GM23338 (cell line): ENCODE results near the gene CLCF1. TPM values are rescaled to one million over a fixed set of nuclear protein-coding genes. Genes with fewer than 3 reads are reported as not detected.
A peak's percentile ranks its signal among the peaks of the same experiment; 100 is the strongest.

ENCODE experiments used
- ATAC-seq: fragments of 200-7000 bp; cut with Tn5 transposase; 3 replicates; pipeline ENCODE4 v1.9.1; 2020
- DNase-seq: peaks from one replicate; pipeline ENCODE4 v3.0.0-alpha.2; 2015; ENCODE audit warnings: low spot score
- H2AFZ ChIP-seq: fragments of 200-600 bp; sonication (generic); 2 replicates; pipeline ENCODE4 v1.8.0; 2016; ENCODE audit warnings: antibody characterized with exemption, mild to moderate bottlenecking, moderate library complexity
- H3F3A ChIP-seq: fragments of 200-600 bp; sonication (generic); replicated peaks from 2 replicates; pipeline ENCODE4 v1.8.0; 2017; ENCODE audit warnings: antibody characterized with exemption, mixed run types, low read depth
- H3K27ac ChIP-seq: fragments of 200-600 bp; sonication (generic); 2 replicates; pipeline ENCODE4 v1.6.1; 2016; ENCODE audit warnings: low read depth
- H3K27me3 ChIP-seq: fragments of 200-600 bp; sonication (generic); 2 replicates; pipeline ENCODE4 v1.8.0; 2016; ENCODE audit warnings: mild to moderate bottlenecking, mixed run types, moderate library complexity; ENCODE audit not compliant: insufficient read depth
- H3K36me3 ChIP-seq: fragments of 200-600 bp; sonication (generic); 2 replicates; pipeline ENCODE4 v1.8.0; 2016; ENCODE audit warnings: mild to moderate bottlenecking; ENCODE audit not compliant: insufficient read depth
- H3K4me1 ChIP-seq: fragments of 200-600 bp; sonication (generic); 2 replicates; pipeline ENCODE4 v1.8.0; 2016; ENCODE audit warnings: mild to moderate bottlenecking, moderate library complexity; ENCODE audit not compliant: insufficient read depth
- H3K4me2 ChIP-seq: fragments of 200-600 bp; sonication (generic); 2 replicates; pipeline ENCODE4 v1.7.1; 2017; ENCODE audit warnings: mixed run types
- H3K4me3 ChIP-seq: fragments of 200-600 bp; sonication (generic); 2 replicates; pipeline ENCODE4 v1.6.1; 2016; ENCODE audit warnings: mixed run types
- H3K79me2 ChIP-seq: fragments of 200-600 bp; sonication (generic); replicated peaks from 2 replicates; pipeline ENCODE4 v1.8.0; 2017; ENCODE audit warnings: mild to moderate bottlenecking; ENCODE audit not compliant: insufficient read depth
- H3K9me2 ChIP-seq: fragments of 200-600 bp; sonication (generic); 2 replicates; pipeline ENCODE4 v1.8.0; 2017; ENCODE audit not compliant: insufficient read depth
- H4K20me1 ChIP-seq: fragments of 200-600 bp; sonication (generic); replicated peaks from 2 replicates; pipeline ENCODE4 v1.8.0; 2017; ENCODE audit warnings: mild to moderate bottlenecking; ENCODE audit not compliant: insufficient read depth
- H3K27ac Mint-ChIP-seq: 2 replicates; pipeline ENCODE4 v1.8.0; 2020; ENCODE audit warnings: inconsistent platforms, mild to moderate bottlenecking, moderate library complexity, mixed read lengths
- H3K27me3 Mint-ChIP-seq: 3 replicates; pipeline ENCODE4 v1.8.0; 2022; ENCODE audit warnings: low read depth, mild to moderate bottlenecking, moderate library complexity, mixed read lengths, inconsistent platforms; ENCODE audit not compliant: insufficient read depth, poor library complexity
- H3K36me3 Mint-ChIP-seq: 3 replicates; pipeline ENCODE4 v1.8.0; 2021; ENCODE audit warnings: low read depth, mild to moderate bottlenecking, inconsistent platforms, moderate library complexity, mixed read lengths
- H3K4me1 Mint-ChIP-seq: 3 replicates; pipeline ENCODE4 v1.8.0; 2020; ENCODE audit warnings: mild to moderate bottlenecking, inconsistent platforms, mixed read lengths
- H3K4me3 Mint-ChIP-seq: 3 replicates; pipeline ENCODE4 v1.8.0; 2021; ENCODE audit warnings: moderate library complexity, mild to moderate bottlenecking, inconsistent platforms, mixed read lengths
- H3K9me3 Mint-ChIP-seq: 3 replicates; pipeline ENCODE4 v1.8.0; 2020; ENCODE audit warnings: moderate library complexity, mild to moderate bottlenecking, inconsistent platforms, mixed read lengths
- CREB1 ChIP-seq: fragments of 250-450 bp; sonication (Bioruptor Pico); IDR thresholded peaks from 2 replicates; pipeline ENCODE4 v1.5.0; 2020; ENCODE audit warnings: low read depth, mild to moderate bottlenecking, moderate library complexity
- CTCF ChIP-seq, 2 experiments: fragments of 200-600 bp in 1 of 2; sonication (generic) in 1 of 2; conservative IDR thresholded peaks; 2 replicates each; pipeline versions ENCODE4 v1.5.1 to v1.6.1; 2016 to 2017; ENCODE audit warnings: antibody characterized with exemption in 2 of 2, low read depth in 2 of 2, mild to moderate bottlenecking in 2 of 2, moderate library complexity in 1 of 2
- EZH2phosphoT487 ChIP-seq: fragments of 200-600 bp; sonication (generic); IDR thresholded peaks from one replicate; pipeline ENCODE4 v1.8.1; 2018; ENCODE audit warnings: antibody characterized with exemption; ENCODE audit not compliant: unreplicated experiment
- JUNB ChIP-seq: IDR thresholded peaks from one replicate; pipeline ENCODE4 v1.6.1; 2016; ENCODE audit warnings: antibody characterized with exemption; ENCODE audit not compliant: unreplicated experiment
- REST ChIP-seq: IDR thresholded peaks from one replicate; pipeline ENCODE4 v1.6.1; 2018; ENCODE audit warnings: antibody characterized with exemption; ENCODE audit not compliant: unreplicated experiment
- STAT1 ChIP-seq: IDR thresholded peaks from one replicate; pipeline ENCODE4 v1.6.1; 2016; ENCODE audit warnings: antibody characterized with exemption; ENCODE audit not compliant: unreplicated experiment
- polyA plus RNA-seq: library from polyadenylated mRNA; unstranded; fragments of >200 nt; fragmentation: Nextera tagmentation; extraction: Ambion mirVana; gene quantifications from 2 replicates; pipeline ENCODE4 v1.2.1, GENCODE V29; 2016
- total RNA-seq: library from RNA; depleted of rRNA; stranded (reverse); fragments of >200 nt; shearing (Covaris generic); gene quantifications from 2 replicates; pipeline ENCODE4 v1.2.3, GENCODE V29; 2014
- TF ChIP-seq, protein P1 (sequence below): fragments of 250-450 bp; sonication (Bioruptor Pico); IDR thresholded peaks from 2 replicates; pipeline ENCODE4 v1.5.0; 2020; ENCODE audit warnings: mild to moderate bottlenecking, moderate library complexity

CLCF1 gene
- total and polyA plus RNA-seq, 2 experiments from 2014 or later, result 0.32 TPM; not detected in 1

DNA sequence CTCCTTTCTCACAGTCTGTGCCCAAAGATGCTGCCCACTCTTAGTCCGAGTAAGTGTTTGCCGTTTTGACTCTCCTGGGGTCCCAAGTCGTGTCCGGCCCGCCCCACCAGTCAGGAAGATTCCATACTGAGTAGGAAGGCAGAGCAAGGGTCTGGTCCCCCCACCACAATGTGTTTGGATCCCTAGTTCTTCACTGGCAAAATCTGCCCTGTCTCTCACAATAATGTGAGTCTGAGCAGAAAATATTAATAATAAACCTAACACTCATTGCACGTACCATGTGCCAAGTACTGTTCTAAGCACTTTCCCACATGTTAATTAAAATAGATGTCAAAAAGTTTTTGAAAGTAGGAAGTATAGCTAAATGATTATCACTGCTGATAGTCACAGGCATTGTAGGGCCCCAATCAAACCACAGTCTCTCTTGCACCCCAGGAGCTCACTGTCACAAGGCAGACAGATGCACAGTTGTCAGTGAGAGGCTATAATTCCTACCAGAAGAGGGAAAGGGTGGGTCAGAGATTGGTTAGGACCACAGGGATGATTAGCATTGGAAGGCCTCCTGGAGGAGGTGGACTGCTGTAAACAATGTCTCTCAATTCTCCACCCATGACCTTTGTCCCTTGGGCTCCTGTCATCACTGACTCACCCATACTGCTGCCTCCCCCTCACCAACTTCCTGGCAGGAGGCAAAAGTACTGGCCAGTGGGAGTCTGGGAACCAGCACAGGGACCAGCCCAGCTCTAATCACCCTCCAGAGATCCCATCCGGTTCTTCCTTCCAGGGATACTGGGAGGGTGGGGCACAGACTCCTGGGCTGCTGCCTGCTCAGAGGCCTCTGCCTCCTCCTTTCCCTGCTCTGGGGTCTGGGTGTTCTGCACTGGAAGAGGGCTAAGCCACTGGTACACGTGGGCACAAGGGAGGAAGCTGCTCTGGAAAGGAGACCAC is 19.0 kb downstream of the CLCF1 start:
- Mint-ChIP-seq H3K36me3 (no peaks in the 10 kb centered on the region; the same call in 2 of the 3 replicates), H3K4me3 (peak overlapping the region; percentile 87), H3K27ac (peak overlapping the region; percentile 93), H3K27me3 (peaks cover 30% of the 10 kb centered on the region), H3K4me1 (peaks cover 29% of the 10 kb centered on the region), H3K9me3 (no peaks in the 10 kb centered on the region; the same call in 2 of the 3 replicates)
- Histone ChIP-seq H3K27me3 (no peaks in the 10 kb centered on the region; the same call in 1 of the 2 replicates), H3K4me1 (peaks cover 9% of the 10 kb centered on the region), H3F3A (0 out of 2 replicates have a peak, but pooled peaks cover 14% of the 10 kb centered on the region), H4K20me1 (no peaks in the 10 kb centered on the region; the same call in 1 of the 2 replicates), H2AFZ (peak overlapping the region; percentile 9; the same call in 1 of the 2 replicates), H3K27ac (peak overlapping the region; percentile 85), H3K9me2 (no peaks in the 10 kb centered on the region), H3K79me2 (no peaks in the 10 kb centered on the region), H3K4me2 (peak overlapping the region; percentile 84), H3K4me3 (peak overlapping the region; percentile 95), H3K36me3 (no peaks in the 10 kb centered on the region)
- no peak for DNase-seq
- no peak for TF ChIP-seq EZH2phosphoT487
- TF ChIP-seq REST, result no peak
- no peak for TF ChIP-seq STAT1
- TF ChIP-seq CREB1, result no peak
- TF ChIP-seq CTCF (conservative IDR thresholded peaks at IDR 0.05; ENCODE audit: low read depth in 2 of 2), result no peak
- TF ChIP-seq, protein P1, sequence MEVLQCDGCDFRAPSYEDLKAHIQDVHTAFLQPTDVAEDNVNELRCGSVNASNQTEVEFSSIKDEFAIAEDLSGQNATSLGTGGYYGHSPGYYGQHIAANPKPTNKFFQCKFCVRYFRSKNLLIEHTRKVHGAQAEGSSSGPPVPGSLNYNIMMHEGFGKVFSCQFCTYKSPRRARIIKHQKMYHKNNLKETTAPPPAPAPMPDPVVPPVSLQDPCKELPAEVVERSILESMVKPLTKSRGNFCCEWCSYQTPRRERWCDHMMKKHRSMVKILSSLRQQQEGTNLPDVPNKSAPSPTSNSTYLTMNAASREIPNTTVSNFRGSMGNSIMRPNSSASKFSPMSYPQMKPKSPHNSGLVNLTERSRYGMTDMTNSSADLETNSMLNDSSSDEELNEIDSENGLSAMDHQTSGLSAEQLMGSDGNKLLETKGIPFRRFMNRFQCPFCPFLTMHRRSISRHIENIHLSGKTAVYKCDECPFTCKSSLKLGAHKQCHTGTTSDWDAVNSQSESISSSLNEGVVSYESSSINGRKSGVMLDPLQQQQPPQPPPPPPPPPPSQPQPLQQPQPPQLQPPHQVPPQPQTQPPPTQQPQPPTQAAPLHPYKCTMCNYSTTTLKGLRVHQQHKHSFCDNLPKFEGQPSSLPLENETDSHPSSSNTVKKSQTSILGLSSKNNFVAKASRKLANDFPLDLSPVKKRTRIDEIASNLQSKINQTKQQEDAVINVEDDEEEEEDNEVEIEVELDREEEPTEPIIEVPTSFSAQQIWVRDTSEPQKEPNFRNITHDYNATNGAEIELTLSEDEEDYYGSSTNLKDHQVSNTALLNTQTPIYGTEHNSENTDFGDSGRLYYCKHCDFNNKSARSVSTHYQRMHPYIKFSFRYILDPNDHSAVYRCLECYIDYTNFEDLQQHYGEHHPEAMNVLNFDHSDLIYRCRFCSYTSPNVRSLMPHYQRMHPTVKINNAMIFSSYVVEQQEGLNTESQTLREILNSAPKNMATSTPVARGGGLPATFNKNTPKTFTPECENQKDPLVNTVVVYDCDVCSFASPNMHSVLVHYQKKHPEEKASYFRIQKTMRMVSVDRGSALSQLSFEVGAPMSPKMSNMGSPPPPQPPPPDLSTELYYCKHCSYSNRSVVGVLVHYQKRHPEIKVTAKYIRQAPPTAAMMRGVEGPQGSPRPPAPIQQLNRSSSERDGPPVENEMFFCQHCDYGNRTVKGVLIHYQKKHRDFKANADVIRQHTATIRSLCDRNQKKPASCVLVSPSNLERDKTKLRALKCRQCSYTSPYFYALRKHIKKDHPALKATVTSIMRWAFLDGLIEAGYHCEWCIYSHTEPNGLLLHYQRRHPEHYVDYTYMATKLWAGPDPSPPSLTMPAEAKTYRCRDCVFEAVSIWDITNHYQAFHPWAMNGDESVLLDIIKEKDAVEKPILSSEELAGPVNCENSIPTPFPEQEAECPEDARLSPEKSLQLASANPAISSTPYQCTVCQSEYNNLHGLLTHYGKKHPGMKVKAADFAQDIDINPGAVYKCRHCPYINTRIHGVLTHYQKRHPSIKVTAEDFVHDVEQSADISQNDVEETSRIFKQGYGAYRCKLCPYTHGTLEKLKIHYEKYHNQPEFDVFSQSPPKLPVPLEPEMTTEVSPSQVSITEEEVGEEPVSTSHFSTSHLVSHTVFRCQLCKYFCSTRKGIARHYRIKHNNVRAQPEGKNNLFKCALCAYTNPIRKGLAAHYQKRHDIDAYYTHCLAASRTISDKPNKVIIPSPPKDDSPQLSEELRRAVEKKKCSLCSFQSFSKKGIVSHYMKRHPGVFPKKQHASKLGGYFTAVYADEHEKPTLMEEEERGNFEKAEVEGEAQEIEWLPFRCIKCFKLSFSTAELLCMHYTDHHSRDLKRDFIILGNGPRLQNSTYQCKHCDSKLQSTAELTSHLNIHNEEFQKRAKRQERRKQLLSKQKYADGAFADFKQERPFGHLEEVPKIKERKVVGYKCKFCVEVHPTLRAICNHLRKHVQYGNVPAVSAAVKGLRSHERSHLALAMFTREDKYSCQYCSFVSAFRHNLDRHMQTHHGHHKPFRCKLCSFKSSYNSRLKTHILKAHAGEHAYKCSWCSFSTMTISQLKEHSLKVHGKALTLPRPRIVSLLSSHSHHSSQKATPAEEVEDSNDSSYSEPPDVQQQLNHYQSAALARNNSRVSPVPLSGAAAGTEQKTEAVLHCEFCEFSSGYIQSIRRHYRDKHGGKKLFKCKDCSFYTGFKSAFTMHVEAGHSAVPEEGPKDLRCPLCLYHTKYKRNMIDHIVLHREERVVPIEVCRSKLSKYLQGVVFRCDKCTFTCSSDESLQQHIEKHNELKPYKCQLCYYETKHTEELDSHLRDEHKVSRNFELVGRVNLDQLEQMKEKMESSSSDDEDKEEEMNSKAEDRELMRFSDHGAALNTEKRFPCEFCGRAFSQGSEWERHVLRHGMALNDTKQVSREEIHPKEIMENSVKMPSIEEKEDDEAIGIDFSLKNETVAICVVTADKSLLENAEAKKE (CRISPR knock-in tag), result no peak
- no peak for TF ChIP-seq JUNB
- no peak for ATAC-seq
